ENCODE results near the gene TSHZ2. TPM values are rescaled to one million over a fixed set of nuclear protein-coding genes. Genes with fewer than 3 reads are reported as not detected.

The TSHZ2 gene
- total RNA-seq, 4 donors from 2014 or later = 1.9 to 12.9 (median 5.0) TPM

GRCh38 chr20:52954849-52955248, 17.3 kb upstream of the TSHZ2 start:
- Histone ChIP-seq H3K27me3 (no peaks in the 10 kb centered on the region), H3K27ac (no peak overlapping the region), H3K9me3 (no peaks in the 10 kb centered on the region), H3K4me1 (no peaks in the 10 kb centered on the region), H3K36me3 (no peaks in the 10 kb centered on the region), H3K4me3 (no peak overlapping the region)
- intact Hi-C loops (cut with DNase I; ENCODE audit: low total_unique reads) (no loop called here), in situ Hi-C loops (cut with MboI; ENCODE audit: low pct_ligation_motif_present in 1 of 4, low pct_unique_long_range_greater_than_20kb in 1 of 4, low sequenced_read_pairs in 3 of 4) (no loop called here)
- no peak for TF ChIP-seq EP300 (IDR thresholded peaks at IDR 0.05; ENCODE audit: low read depth)
- no peak for TF ChIP-seq POLR2AphosphoS5 (IDR thresholded peaks at IDR 0.05)
- 83 to 91% methylated on average over 4 to 6 of the region's 6 CpGs for WGBS, 2 donors (ENCODE audit: low coverage in 1 of 2)
- no peak for DNase-seq

GRCh38 chr20:52958211-52958610, 13.9 kb upstream of the TSHZ2 start:
- Histone ChIP-seq H3K36me3 (no peaks in the 10 kb centered on the region), H3K4me1 (no peaks in the 10 kb centered on the region), H3K27me3 (no peaks in the 10 kb centered on the region), H3K4me3 (no peak overlapping the region), H3K27ac (no peak overlapping the region), H3K9me3 (no peaks in the 10 kb centered on the region)
- no peak for TF ChIP-seq POLR2A (IDR thresholded peaks at IDR 0.05)
- TF ChIP-seq POLR2AphosphoS5 (IDR thresholded peaks at IDR 0.05) = no peak
- TF ChIP-seq CTCF (IDR thresholded peaks at IDR 0.05) = no peak
- no peak for TF ChIP-seq EP300 (IDR thresholded peaks at IDR 0.05; ENCODE audit: low read depth)
- in situ Hi-C loops (cut with MboI; ENCODE audit: low pct_ligation_motif_present in 1 of 4, low pct_unique_long_range_greater_than_20kb in 1 of 4, low sequenced_read_pairs in 3 of 4) (no loop called here), intact Hi-C loops (cut with DNase I; ENCODE audit: low total_unique reads) (no loop called here)
- no peak for DNase-seq
- WGBS, 2 donors (ENCODE audit: low coverage in 1 of 2) = 21 to 71% methylated on average over 2 to 4 of the region's 4 CpGs

- DNase-seq = no peak
- 20 to 29% methylated on average over 2 to 5 of the region's 5 CpGs for WGBS, 2 donors (ENCODE audit: low coverage in 1 of 2)
- TF ChIP-seq CTCF (IDR thresholded peaks at IDR 0.05) (no peak), POLR2AphosphoS5 (IDR thresholded peaks at IDR 0.05) (no peak), EP300 (IDR thresholded peaks at IDR 0.05; ENCODE audit: low read depth) (no peak), POLR2A (IDR thresholded peaks at IDR 0.05) (no peak)
These were observed 13.0 kb upstream of the TSHZ2 start for GRCh38 chr20:52959125-52959524.

GRCh38 chr20:52962183-52962582, 10.0 kb upstream of the TSHZ2 start:
- Histone ChIP-seq H3K27ac (no peak overlapping the region), H3K9me3 (no peaks in the 10 kb centered on the region), H3K4me1 (no peaks in the 10 kb centered on the region), H3K36me3 (no peaks in the 10 kb centered on the region), H3K4me3 (no peak overlapping the region), H3K27me3 (no peaks in the 10 kb centered on the region)
- in situ Hi-C loops (cut with MboI; ENCODE audit: low pct_ligation_motif_present in 1 of 4, low pct_unique_long_range_greater_than_20kb in 1 of 4, low sequenced_read_pairs in 3 of 4) = no loop called here
- WGBS, 2 donors (ENCODE audit: low coverage in 1 of 2) = 68 to 80% methylated on average over 1 of the region's 1 CpG
- TF ChIP-seq CTCF (IDR thresholded peaks at IDR 0.05) = no peak
- TF ChIP-seq POLR2AphosphoS5 (IDR thresholded peaks at IDR 0.05) = no peak
- no peak for TF ChIP-seq EP300 (IDR thresholded peaks at IDR 0.05; ENCODE audit: low read depth)
- no peak for TF ChIP-seq POLR2A (IDR thresholded peaks at IDR 0.05)
- intact Hi-C loops (cut with DNase I; ENCODE audit: low total_unique reads) = no loop called here
- DNase-seq = no peak

More at GRCh38 chr20:52959125-52959524, 13.0 kb upstream of the TSHZ2 start:
- Histone ChIP-seq H3K27me3 (no peaks in the 10 kb centered on the region), H3K36me3 (no peaks in the 10 kb centered on the region), H3K27ac (no peak overlapping the region), H3K4me1 (no peaks in the 10 kb centered on the region), H3K4me3 (no peak overlapping the region), H3K9me3 (no peaks in the 10 kb centered on the region)
- intact Hi-C loops (cut with DNase I; ENCODE audit: low total_unique reads) (no loop called here), in situ Hi-C loops (cut with MboI; ENCODE audit: low pct_ligation_motif_present in 1 of 4, low pct_unique_long_range_greater_than_20kb in 1 of 4, low sequenced_read_pairs in 3 of 4) (no loop called here)

- H3K27me3 ChIP-seq = no peaks in the 10 kb centered on the region
- no peak overlapping the region for H3K27ac ChIP-seq
- TF ChIP-seq POLR2A (IDR thresholded peaks at IDR 0.05) (no peak), POLR2AphosphoS5 (IDR thresholded peaks at IDR 0.05) (no peak), EP300 (IDR thresholded peaks at IDR 0.05; ENCODE audit: low read depth) (no peak), CTCF (IDR thresholded peaks at IDR 0.05) (no peak)
- H3K9me3 ChIP-seq = no peaks in the 10 kb centered on the region
- no peak for DNase-seq
- no peaks in the 10 kb centered on the region for H3K36me3 ChIP-seq
- H3K4me1 ChIP-seq = no peaks in the 10 kb centered on the region
- in situ Hi-C loops (cut with MboI; ENCODE audit: low pct_ligation_motif_present in 1 of 4, low pct_unique_long_range_greater_than_20kb in 1 of 4, low sequenced_read_pairs in 3 of 4) (no loop called here), intact Hi-C loops (cut with DNase I; ENCODE audit: low total_unique reads) (no loop called here)
- 51 to 80% methylated on average over 1 to 3 of the region's 3 CpGs for WGBS, 2 donors (ENCODE audit: low coverage in 1 of 2)
- H3K4me3 ChIP-seq = no peak overlapping the region
These were observed 9.0 kb upstream of the TSHZ2 start for GRCh38 chr20:52963131-52963530.
